DND-41 (cell line): ENCODE results near the gene CCDC159.

Source experiments
- ATAC-seq: fragments of 200-7000 bp; cut with Tn5 transposase; 3 replicates; pipeline ENCODE4 v1.9.1; 2021; ENCODE audit warnings: low read depth; ENCODE audit not compliant: insufficient read depth
- DNase-seq: peaks from one replicate; pipeline ENCODE4 v3.0.0-alpha.2; 2020
- H2AFZ ChIP-seq: 2 replicates; pipeline ENCODE4 v1.6.0; 2012; ENCODE audit warnings: low read depth, low read length
- H3K27ac ChIP-seq: 2 replicates; pipeline ENCODE4 v1.5.1; 2012; ENCODE audit warnings: low read length, inconsistent platforms
- H3K27me3 ChIP-seq: fragments of 200-600 bp; sonication (generic); 2 replicates; pipeline ENCODE4 v1.6.0; 2012; ENCODE audit warnings: low read length, mild to moderate bottlenecking, inconsistent platforms; ENCODE audit not compliant: insufficient read depth, poor library complexity
- H3K36me3 ChIP-seq: 2 replicates; pipeline ENCODE4 v1.5.1; 2012; ENCODE audit warnings: low read length, inconsistent platforms; ENCODE audit not compliant: insufficient read depth
- H3K4me1 ChIP-seq: 2 replicates; pipeline ENCODE4 v1.5.1; 2012; ENCODE audit warnings: mild to moderate bottlenecking, low read length; ENCODE audit not compliant: insufficient read depth
- H3K4me2 ChIP-seq: 2 replicates; pipeline ENCODE4 v1.6.0; 2012; ENCODE audit warnings: mild to moderate bottlenecking, moderate library complexity, low read length, inconsistent platforms; ENCODE audit not compliant: insufficient read depth
- H3K4me3 ChIP-seq, 2 experiments: fragments of 200-600 bp in 1 of 2; shearing (Covaris generic) in 1 of 2; 2 replicates each; pipeline ENCODE4 v1.5.1; 2012 to 2016; ENCODE audit warnings: inconsistent platforms in 2 of 2, low read length in 2 of 2, mild to moderate bottlenecking in 2 of 2, low read depth in 1 of 2, moderate library complexity in 1 of 2
- H3K79me2 ChIP-seq: 2 replicates; pipeline ENCODE4 v1.6.0; 2012; ENCODE audit warnings: low read length, inconsistent platforms; ENCODE audit not compliant: insufficient read depth
- H3K9ac ChIP-seq: 2 replicates; pipeline ENCODE4 v1.6.0; 2012; ENCODE audit warnings: low read depth, mild to moderate bottlenecking, inconsistent platforms, low read length, moderate library complexity
- H3K9me3 ChIP-seq: 2 replicates; pipeline ENCODE4 v1.5.1; 2012; ENCODE audit warnings: low read length, moderate library complexity, mild to moderate bottlenecking, inconsistent platforms; ENCODE audit not compliant: insufficient read depth, severe bottlenecking
- H4K20me1 ChIP-seq: 2 replicates; pipeline ENCODE4 v1.6.0; 2012; ENCODE audit warnings: low read length; ENCODE audit not compliant: insufficient read depth
- EZH2 ChIP-seq: IDR thresholded peaks from 3 replicates; pipeline ENCODE4 v1.6.1; 2012; ENCODE audit warnings: borderline replicate concordance, low read depth, mild to moderate bottlenecking, moderate library complexity, low read length, inconsistent platforms; ENCODE audit not compliant: severe bottlenecking
- TF ChIP-seq, protein P1 (sequence below): IDR thresholded peaks from 2 replicates; pipeline ENCODE4 v1.5.1; 2012; ENCODE audit warnings: borderline replicate concordance, low read length, moderate library complexity, mild to moderate bottlenecking; ENCODE audit not compliant: poor library complexity, severe bottlenecking; ENCODE audit errors: extremely low read depth

The CCDC159 gene

GRCh38 chr19:11367528-11367927 is 21.2 kb downstream of the CCDC159 start:
- H3K27me3 ChIP-seq, result no peaks in the 10 kb centered on the region
- no peak overlapping the region for H3K27ac ChIP-seq
- H3K4me2 ChIP-seq, result no peak overlapping the region
- no peak overlapping the region for H3K4me3 ChIP-seq
- no peaks in the 10 kb centered on the region for H3K79me2 ChIP-seq
- no peaks in the 10 kb centered on the region for H3K9me3 ChIP-seq
- no peaks in the 10 kb centered on the region for H4K20me1 ChIP-seq
- no peak for DNase-seq
- H2AFZ ChIP-seq, result no peak overlapping the region
- H3K4me1 ChIP-seq, result no peaks in the 10 kb centered on the region
- ATAC-seq, result no peak
- peaks cover 2% of the 10 kb centered on the region for H3K36me3 ChIP-seq
- TF ChIP-seq, protein P1, sequence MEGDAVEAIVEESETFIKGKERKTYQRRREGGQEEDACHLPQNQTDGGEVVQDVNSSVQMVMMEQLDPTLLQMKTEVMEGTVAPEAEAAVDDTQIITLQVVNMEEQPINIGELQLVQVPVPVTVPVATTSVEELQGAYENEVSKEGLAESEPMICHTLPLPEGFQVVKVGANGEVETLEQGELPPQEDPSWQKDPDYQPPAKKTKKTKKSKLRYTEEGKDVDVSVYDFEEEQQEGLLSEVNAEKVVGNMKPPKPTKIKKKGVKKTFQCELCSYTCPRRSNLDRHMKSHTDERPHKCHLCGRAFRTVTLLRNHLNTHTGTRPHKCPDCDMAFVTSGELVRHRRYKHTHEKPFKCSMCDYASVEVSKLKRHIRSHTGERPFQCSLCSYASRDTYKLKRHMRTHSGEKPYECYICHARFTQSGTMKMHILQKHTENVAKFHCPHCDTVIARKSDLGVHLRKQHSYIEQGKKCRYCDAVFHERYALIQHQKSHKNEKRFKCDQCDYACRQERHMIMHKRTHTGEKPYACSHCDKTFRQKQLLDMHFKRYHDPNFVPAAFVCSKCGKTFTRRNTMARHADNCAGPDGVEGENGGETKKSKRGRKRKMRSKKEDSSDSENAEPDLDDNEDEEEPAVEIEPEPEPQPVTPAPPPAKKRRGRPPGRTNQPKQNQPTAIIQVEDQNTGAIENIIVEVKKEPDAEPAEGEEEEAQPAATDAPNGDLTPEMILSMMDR, result no peak
- TF ChIP-seq EZH2, result no peak
- H3K9ac ChIP-seq, result no peak overlapping the region

GRCh38 chr19:11370744-11371143 is 24.4 kb downstream of the CCDC159 start:
- ATAC-seq (no peak), DNase-seq (no peak)
- Histone ChIP-seq H3K36me3 (peaks cover 4% of the 10 kb centered on the region), H3K4me2 (no peak overlapping the region), H3K27me3 (no peaks in the 10 kb centered on the region), H2AFZ (no peak overlapping the region), H4K20me1 (no peaks in the 10 kb centered on the region), H3K27ac (no peak overlapping the region), H3K9me3 (no peaks in the 10 kb centered on the region), H3K79me2 (peaks cover 9% of the 10 kb centered on the region), H3K4me1 (peaks cover 17% of the 10 kb centered on the region), H3K4me3 (no peak overlapping the region), H3K9ac (no peak overlapping the region)
- TF ChIP-seq EZH2, result no peak
- TF ChIP-seq, protein P1, result no peak

GRCh38 chr19:11373166-11373884 is 27.0 kb downstream of the CCDC159 start:
- Histone ChIP-seq H3K9ac (peak overlapping the region; percentile 78; the same call in 1 of the 2 replicates), H3K4me1 (peaks cover 42% of the 10 kb centered on the region), H3K9me3 (no peaks in the 10 kb centered on the region), H3K27ac (peak overlapping the region; percentile 91; the same call in 1 of the 2 replicates), H3K79me2 (peaks cover 20% of the 10 kb centered on the region), H2AFZ (peak overlapping the region; percentile 80; the same call in 1 of the 2 replicates), H3K4me2 (peak overlapping the region; percentile 97), H4K20me1 (no peaks in the 10 kb centered on the region), H3K36me3 (peaks cover 16% of the 10 kb centered on the region), H3K4me3 (peak overlapping the region in 1 of 2 experiments; percentile 73; a peak in 2 of 4 replicates), H3K27me3 (no peaks in the 10 kb centered on the region)
- DNase-seq (no peak), ATAC-seq (no peak)
- no peak for TF ChIP-seq EZH2
- TF ChIP-seq, protein P1, result no peak
